GM13976 (cell line): Measurements from ENCODE around the gene CRB2.

ENCODE experiments used
- DNase-seq: peaks from one replicate; pipeline ENCODE4 v3.0.0; 2012; ENCODE audit warnings: low spot score
- in situ Hi-C: fragments of 300-500 bp; cut with MboI; formaldehyde crosslinking; loops from one replicate; pipeline ENCODE4 v1.12.0; 2022; ENCODE audit warnings: low sequenced_read_pairs, mixed read lengths, inconsistent platforms; ENCODE audit not compliant: unreplicated experiment
- TF ChIP-seq, protein P1 (sequence below): IDR thresholded peaks from 2 replicates; pipeline ENCODE4 v1.5.1; 2012; ENCODE audit warnings: borderline replicate concordance, mild to moderate bottlenecking; ENCODE audit not compliant: insufficient read depth; ENCODE audit errors: extremely low read depth, missing control alignments, control extremely low read depth

The CRB2 gene

DNA sequence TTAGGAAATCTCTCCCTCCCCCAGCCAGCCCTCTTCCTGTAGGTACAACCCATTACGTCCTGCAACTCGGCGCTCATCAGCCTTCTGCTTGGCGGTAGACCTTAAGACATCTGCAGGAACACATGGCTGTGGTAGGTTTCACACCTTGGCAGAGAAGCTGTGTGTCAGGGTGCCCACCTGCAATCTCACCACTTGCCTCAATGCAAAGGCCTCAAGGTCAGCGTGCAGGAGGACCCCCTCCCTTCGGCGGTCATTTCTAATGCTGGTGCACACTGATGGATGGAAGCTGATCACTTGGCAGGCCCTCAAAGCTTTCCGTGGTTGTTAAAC, 67.3 kb downstream of the CRB2 start:
- TF ChIP-seq, protein P1, sequence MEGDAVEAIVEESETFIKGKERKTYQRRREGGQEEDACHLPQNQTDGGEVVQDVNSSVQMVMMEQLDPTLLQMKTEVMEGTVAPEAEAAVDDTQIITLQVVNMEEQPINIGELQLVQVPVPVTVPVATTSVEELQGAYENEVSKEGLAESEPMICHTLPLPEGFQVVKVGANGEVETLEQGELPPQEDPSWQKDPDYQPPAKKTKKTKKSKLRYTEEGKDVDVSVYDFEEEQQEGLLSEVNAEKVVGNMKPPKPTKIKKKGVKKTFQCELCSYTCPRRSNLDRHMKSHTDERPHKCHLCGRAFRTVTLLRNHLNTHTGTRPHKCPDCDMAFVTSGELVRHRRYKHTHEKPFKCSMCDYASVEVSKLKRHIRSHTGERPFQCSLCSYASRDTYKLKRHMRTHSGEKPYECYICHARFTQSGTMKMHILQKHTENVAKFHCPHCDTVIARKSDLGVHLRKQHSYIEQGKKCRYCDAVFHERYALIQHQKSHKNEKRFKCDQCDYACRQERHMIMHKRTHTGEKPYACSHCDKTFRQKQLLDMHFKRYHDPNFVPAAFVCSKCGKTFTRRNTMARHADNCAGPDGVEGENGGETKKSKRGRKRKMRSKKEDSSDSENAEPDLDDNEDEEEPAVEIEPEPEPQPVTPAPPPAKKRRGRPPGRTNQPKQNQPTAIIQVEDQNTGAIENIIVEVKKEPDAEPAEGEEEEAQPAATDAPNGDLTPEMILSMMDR = no peak
- in situ Hi-C loops = no loop called here
- DNase-seq = no peak

DNA sequence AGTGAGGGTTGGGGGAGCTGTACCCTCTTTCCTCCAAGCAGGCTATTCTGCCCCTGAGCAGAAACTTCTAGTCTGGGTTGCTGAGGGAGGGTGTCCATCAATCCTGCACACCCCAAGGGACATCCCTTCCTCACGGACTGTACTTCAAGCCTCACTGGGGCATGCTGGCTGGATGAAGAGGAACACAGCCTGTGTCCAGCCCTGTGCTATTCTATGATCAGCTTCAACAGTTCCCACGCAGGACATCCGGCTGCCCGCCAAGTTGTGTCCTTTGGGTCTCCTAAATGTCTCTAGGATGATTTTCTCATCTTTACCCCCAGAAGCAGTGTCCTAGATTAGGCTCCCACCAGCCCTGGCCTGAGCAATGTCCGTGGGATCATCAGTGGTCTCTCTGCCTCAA, 68.1 kb downstream of the CRB2 start:
- DNase-seq = no peak
- TF ChIP-seq, protein P1 = no peak
- in situ Hi-C loops = no loop called here

DNA sequence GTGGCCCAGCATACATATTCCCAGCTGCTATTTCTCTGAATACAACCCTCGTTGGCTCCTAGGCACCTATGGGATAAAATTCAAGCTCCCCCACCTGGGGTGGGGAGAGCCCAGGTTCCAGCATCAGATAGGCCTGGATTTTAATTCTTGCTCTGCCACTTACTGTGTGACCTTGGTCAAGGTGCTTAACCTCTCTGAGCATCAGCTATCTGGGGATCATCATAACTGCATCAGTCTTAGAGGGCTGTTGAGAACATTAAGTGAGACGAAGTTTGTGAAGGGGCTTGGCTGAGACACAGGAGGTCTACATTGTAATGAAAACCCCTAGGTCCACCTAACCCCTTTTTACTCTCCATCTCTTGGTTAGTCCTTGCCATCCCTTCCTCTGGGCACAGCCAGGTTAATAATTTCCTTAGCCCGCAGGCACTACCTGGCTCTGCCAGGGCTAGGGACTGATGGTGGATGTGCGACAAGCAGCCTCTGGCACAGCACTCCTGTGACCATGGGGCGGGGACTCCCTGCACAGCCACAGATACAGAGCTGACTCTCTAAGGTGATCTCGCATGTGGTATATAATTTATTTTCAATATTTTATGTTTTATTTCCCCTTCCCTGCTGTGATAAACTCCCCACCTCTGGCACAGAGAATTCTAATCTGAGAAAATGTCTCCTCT, 68.7 kb downstream of the CRB2 start:
- no peak for DNase-seq
- TF ChIP-seq, protein P1 = no peak
- in situ Hi-C loops = no loop called here

DNA sequence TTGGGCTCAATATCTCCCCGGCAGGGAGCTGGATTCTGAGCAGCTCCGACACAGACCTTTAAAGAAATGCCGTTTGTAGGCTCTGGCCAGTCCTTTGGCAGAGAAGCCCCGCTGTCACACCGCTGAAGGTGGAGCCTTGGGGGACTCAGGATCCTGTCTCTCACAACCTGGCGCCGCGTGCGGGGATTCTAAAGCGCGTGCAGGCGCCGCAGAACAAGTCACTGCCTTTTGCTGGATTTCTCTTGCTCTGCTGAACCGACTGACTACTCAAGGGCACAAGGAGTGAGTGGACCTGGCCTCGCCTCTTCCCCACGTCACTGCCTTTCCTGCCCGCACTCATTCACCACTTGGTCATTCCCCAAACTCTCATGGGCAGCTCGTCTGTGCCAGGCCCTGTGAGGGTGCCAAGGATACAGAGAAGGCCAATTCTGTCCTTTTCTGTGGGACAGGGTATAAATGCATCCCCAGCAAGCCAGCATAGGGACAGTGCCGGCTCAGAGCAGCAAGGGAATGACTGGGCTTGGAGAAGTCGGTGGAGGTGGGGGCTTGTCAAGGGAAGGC, 69.3 kb downstream of the CRB2 start:
- DNase-seq = no peak
- TF ChIP-seq, protein P1 = no peak

DNA sequence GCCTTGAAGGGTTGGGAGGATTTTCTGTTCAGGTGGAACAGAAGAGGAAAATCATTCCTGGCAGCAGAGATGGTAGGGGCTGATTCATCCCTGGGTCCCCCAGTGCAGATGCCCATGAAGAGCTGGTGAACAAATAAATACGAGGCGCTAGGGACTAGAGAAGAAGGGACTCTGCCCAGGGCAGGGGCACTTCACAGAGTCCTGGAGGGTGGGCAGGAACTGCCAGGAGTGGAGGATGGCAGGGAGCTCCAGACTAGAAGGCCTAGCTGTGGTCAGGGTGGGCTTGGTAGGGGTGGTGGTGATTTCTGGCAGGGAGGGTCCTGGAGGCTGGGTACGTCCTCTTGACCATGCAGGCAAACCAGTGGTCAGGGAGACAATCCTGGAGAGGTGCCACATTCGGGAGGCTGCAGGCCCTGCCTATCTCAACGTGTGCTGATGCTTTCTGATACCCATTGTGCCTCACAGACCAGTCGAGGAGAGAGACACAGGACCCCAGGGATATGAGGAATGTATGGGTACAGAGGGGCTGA, 69.9 kb downstream of the CRB2 start:
- no peak for DNase-seq
- TF ChIP-seq, protein P1 = no peak
- in situ Hi-C loops = no loop called here

More for the DNA sequence above, 69.3 kb downstream of the CRB2 start:
- in situ Hi-C loops = no loop called here

DNA sequence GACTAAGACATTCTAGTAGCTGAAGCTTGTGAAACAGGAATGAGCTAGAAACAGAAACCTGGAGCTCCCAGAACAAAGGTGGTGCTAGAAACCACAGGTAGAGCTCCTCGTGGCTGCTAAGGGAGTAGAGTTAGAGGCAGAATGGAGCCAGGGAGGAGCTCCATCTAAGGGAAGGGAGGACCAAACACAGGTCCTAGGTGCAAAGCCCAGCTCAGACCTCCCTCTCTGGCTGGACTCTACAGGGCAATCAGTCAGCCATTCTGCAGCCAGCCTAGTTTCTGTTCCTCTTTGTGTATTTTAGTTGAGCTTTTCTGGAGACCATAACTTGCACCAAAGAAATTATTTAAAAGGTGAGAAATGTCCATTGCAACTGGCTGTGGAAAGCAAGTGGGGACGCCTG, 70.4 kb downstream of the CRB2 start:
- peak; percentile 61 for DNase-seq
- TF ChIP-seq, protein P1 = no peak
- in situ Hi-C loops = no loop called here
